Fibroblast of peridontal ligament (primary cell): ENCODE measurements around the gene P3H1.
A peak's percentile ranks its signal among the peaks of the same experiment; 100 is the strongest.
"Not testable (repeated sequence)": the region's sequence is repeated elsewhere in the genome, so short reads cannot be mapped to it uniquely, and the experiment has no call there.

Experiments
- DNase-seq: peaks from one replicate; pipeline ENCODE4 v3.0.0-alpha.2; 2010; ENCODE audit errors: extremely low read depth

The P3H1 gene

GRCh38 chr1:42773420-42773819 lies 6.6 kb upstream of the P3H1 start:
- DNase-seq, result no peak

DNA sequence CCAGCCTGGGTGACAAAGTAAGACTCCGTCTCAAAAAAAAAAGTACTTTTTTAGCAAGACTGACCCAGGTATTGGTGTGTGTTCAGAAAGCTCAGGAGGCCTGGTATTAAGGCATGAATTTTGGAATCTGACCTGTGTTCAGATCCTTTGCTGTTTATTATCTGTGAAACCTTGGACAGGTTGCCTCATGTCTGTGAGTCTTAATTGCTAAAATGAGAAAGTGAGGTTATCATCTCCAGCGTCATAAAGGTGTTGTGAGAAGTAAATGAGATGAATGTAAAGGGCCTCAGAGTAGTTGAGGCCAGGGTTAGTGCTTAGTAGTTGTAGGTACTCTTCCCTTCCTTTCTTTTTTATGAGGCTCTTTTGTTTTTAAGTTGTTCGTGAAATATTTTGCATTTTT lies 3.0 kb upstream of the P3H1 start:
- DNase-seq, result no peak

DNA sequence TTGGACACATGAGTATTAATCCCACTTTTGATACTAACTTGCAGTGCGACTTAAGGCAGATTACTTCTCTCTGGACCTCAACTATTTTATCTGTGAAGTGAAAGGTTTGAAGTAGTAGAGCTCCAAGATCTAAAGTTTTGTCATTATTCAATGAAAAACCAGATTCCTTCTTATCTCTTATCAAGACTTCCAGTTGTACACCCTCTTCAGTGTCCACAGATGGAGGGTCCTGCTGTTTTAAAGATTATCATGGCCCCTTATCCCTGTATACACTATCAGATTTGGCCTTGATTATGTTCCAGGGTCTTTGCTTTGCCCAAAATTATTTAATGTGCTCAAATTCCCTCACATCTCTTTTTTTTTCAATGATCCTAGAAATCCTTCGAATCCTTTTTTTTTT lies 1.3 kb upstream of the P3H1 start:
- no peak for DNase-seq

DNA sequence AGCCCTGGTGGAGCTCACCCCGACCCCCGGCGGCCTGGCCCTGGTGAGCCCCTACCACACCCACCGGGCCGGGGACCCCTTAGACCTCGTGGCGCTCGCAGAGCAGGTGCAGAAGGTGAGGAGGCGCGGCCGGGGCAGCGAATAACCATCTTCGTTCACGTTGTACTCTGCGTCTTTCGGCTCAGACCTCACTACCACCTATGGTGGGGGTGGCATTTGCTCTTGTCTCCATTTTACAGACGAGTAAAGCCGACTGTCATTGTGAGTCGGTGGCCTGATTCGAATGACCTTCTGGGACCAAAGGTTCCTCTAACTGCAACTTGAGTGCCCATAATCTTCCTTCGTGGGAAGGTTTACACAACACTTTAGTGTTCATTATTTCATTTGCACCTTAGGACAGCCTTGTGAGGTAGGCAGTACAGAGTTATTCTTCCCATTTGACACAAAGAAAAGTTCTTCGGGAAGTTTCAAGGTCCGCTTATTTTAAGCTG lies 727 bp upstream of the P3H1 start:
- peak; percentile 5 for DNase-seq

DNA sequence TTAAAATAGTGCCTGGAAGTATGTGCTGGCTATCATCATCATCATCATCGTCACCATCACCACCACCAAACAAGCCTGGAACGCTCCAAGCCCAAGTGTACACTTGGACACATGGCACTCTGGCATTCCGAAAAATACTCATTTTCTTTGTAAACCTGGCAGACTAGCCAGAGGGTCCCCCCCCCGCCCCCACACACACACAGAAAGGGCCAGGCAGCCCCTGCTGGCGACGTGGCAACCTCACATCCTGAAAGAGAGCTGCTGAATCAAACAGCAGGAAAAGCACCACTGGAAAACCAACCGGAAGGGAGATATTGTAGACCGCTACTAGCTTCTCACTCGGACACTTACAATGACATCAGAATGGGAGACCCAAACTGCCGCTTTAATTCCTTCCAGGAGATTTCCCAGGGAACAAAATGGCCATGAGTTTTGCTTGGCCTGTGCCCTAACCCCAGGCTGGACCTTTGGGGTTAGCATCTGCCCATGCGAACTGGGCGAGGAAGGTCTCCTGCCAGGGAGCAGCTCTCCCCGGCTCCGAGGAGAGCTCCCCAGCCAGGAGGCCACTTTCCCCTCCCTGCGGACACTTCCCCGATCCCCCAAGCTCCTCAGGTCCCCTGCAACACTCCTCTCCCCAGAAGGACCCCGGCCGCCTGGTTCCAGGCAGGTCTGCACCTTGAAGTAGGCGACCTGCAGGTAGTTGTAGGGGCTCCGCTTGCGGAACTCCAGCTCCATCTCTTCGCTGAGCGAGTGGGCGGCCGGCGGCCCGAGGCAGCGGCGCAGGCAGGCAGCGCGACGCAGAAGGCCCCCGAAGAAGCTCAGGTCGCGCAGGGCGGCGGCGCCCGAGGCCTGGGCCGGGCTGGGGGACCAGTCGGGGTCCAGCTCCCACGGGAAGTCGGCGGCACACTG lies 742 bp downstream of the P3H1 start:
- peak; percentile 82 for DNase-seq

DNA sequence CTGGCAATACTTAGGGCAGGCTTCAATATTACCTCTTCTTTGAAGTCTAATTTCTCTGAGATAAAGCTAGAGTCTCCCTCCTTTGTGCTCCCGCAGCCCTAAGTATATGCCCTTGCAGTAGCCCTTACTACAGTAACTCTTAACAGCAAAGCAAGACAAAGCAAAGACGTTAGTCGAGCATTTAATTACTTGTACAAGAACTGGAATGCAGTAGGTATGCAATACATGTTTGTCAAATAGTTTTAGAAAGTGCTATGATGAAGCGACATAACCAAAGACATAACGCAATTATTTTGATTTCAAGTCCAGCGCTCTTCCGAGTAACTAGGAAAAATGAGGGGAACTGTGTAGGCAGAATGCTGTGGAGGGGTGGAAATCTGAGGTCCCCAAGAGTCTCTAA lies 1.6 kb downstream of the P3H1 start:
- peak; percentile 36 for DNase-seq

DNA sequence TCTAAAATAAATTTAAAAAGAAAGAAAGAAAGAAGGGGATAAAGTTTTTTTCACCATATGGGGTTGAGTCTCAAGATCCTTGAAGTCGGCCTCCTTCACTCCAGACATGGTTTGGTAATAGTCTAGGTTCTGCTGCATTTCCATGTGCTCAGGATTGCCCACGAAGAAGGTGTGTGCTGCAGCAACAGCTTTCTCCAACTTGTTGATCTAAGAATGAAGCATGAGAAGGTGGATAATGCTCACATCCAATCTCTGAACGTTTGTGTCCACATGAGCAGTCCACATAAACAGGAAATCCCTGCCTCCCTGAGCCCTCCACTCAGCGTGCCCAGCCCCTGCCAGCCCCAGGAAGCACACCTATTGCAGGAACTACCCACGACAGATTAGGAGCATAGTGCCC lies 4.6 kb downstream of the P3H1 start:
- no peak for DNase-seq

DNA sequence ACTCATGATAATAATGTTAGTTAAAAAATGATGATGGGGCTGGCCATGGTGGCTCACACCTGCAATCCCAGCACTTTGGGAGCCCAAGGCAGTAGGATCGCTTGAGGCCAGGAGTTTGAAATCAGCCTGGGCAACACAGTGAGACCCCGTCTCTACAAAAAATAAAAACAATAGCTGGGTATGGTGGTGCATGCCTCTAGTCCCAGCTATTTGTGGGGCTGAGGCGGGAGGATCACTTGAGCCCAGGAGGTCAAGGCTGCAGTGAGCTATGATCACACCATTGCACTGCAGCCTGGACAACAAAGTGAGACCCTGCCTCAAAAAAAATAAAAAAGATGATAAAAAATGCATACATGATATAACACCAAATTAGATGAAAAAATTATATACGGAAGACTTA lies 5.3 kb downstream of the P3H1 start:
- DNase-seq, result no peak

DNA sequence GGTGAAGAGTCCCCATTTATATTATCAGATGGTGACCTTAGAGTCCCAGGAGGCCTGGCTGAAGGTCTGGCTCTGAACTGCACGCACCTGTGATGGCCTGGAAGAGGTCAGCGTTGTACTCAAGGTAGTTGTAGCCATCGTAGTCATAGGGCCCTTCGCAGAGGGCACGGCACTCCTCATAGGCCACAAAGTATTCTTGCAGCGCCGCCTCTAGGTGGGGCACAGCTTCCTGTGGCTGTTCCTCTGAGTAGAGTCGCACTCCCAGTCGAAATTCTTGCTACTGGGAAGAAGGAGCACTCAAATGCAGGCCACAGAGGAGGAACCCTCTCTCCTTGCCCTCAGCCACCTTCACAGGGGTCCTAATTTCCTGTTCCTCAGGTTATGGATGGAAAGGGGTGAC lies 7.7 kb downstream of the P3H1 start:
- no peak for DNase-seq

DNA sequence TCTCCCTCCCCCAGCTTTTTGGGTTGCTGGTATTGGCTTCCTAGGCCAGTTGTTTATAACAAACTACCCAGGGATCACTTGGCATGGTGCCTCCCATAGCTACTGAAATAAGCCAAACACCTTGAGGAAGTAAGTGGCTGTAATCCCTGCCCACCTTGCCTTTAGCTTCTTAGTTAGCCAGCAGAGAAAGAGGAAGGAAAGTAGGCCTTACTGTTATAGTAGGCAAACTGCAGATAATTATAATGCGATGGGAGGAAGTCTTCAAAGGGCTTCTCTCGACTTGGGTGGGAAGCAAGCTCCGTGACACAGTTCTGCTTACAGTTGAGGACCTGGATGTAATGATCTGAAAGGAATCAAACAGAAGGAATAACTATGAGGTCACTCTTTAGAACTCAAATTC lies 8.2 kb downstream of the P3H1 start:
- DNase-seq, result no peak

GRCh38 chr1:42757892-42758275 lies 8.9 kb downstream of the P3H1 start:
- no peak for DNase-seq

GRCh38 chr1:42756956-42757891 lies 9.6 kb downstream of the P3H1 start:
- peak; percentile 71 for DNase-seq

- peak; percentile 82 for DNase-seq
These were observed 13.8 kb downstream of the P3H1 start for GRCh38 chr1:42753070-42753469.

GRCh38 chr1:42752284-42752683 lies 14.5 kb downstream of the P3H1 start:
- DNase-seq, result no peak

DNA sequence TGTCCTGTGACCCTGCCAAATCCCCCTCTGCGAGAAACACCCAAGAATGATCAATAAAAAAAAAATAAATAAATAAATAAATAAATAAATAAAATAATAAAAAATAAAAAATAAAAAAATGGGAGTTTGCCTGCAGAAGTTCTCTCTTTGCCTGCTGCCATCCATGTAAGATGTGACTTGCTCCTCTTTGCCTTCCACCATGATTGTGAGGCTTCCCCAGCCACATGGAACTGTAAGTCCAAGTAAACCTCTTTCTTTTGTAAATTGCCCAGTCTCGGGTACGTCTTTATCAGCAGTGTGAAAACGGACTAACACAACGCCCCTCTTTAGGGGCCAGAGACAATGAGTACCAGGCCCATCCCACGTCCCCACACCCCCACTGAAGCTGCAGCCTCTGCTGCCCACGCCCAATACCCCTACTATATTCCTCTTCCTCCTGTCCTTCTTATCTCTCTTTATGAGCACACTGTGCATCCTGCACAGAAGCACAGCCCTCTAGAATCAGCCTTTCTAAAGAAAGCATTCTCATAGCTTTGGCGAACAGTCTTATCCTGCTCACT lies 15.2 kb downstream of the P3H1 start:
- not testable (repeated sequence) for DNase-seq

DNA sequence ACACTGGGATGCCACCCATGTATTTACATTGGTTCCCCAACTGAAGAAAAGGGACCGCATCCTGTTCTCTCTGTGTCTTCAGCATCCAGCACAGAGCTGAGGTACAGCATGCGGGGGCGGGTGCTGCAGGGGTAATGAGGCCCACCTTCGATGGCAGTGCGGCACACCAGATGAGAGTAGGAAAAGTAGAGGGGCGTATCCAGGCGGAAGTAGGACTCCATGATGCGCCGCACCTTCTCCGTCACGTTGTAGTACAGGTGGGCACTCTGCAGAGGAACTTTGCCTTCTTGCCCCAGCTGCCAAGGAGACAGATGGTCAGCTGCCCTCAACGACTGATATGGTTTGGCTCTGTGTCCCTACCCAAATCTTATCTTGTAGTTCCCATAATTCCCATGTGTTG lies 16.8 kb downstream of the P3H1 start:
- no peak for DNase-seq

DNA sequence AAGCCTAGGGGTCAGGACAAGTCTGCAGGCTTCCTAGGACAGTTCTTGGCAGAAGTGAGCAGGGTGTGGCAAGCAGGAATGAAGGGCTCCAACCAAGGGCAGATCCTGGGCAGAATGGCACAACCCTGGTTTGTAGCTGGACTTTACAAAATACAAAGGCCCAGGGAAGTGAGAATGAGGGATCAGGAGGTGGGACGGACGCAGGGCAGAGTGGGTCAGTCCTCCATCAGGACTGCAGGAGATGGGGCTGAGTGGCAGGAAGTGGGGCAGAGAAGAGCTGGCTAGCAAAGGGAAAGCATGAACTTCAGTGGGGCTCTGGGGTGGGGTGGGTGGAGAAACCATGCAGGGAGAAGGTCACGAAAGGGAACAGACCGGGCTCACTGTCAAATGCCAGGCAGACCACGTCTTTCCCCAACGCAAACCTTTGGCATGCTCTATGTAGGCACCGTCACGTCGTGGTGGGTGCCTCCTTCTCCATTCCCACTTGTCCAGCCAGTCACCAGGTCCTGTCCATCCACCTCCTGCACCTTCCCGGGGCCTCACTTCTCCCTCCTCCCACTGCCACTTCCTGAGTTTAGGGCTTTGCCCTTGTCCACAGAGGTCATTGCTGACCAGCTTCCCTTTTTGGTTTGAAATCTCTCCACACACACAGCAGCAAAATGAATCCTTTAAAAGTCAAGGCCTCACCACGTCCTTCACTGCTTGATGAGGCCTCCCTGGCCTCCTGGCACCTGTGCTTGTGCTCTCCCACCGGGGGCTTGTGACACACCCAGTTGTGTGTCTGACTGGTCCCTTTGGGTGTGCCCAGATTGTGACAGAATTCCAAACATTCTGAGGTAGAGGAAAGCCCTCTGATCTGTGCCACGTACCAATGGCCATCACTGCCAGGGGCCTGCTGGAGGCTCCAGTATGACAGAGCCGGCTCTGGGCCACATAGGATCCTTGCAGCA lies 18.1 kb downstream of the P3H1 start:
- no peak for DNase-seq

DNA sequence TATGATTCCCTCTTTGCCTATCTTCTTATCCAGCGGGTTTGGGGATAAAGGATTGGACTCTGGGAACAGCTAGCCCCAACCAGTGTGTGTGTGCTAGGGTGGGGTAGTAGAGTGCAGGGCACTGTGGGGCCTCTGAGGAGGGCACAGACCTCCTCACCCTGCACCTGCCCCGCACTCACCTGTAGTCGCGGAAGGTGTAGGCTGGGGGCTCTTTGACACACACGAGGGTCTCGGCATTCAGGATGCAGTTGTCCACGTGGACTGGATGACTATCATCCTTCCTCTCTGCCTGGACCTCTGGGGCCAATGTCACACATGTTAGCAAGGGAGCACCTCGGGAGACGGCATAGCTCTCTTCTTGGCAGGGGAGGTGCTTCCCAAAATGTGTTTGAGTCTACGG lies 18.8 kb downstream of the P3H1 start:
- DNase-seq, result no peak

DNA sequence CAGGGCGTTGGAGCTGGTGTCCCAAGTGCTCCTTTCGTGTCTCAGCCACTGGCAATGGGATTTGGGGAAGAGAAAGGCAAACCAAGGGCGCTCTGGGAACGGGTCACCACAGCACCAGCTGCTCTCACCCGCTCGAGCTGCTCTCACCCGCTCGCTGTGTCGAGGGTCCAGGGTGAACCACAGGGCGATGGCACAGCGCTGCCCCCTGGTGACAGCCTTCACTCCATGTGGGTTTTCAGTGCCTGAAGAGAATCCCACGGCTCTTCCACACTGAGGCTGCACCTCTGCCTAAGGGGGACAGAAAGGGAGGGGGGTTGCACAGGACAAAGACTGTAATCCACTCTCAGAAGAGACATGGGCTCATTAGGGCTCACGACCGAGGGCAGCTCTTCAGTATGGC lies 19.7 kb downstream of the P3H1 start:
- DNase-seq, result peak; percentile 19

- DNase-seq, result no peak
These were observed 20.3 kb downstream of the P3H1 start for GRCh38 chr1:42746436-42747105.

- DNase-seq, result no peak
These were observed 21.0 kb downstream of the P3H1 start for GRCh38 chr1:42745851-42746250.
